ENCODE data around the gene SEC16A. TPM values are rescaled to one million over a fixed set of nuclear protein-coding genes. Genes with fewer than 3 reads are reported as not detected.

SEC16A gene
- total and polyA plus RNA-seq, 4 donors = 44.2 to 78.8 (median 46.7) TPM

DNA sequence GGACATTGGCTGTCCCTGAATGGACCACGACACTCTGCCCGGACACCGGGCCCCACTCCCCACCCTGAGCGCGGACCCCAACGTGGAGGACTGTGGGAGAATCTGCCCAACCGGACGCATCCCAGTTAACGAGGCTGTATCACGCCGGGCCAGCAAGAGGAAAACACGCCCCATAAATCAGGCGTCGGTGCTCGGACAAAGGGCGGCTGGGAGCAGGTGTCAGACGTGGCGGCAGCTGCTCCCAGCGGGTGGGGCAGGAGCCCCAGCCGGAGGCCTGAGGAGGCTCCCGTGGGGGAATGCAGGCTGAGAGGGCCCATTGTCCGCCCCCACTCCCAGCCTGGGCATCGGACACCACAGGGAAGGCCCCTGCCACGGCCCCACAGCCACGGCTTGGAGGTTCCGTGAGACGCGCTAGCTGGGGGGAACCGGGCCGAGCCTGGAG lies 43.8 kb upstream of the SEC16A start:
- ATAC-seq (ENCODE audit: insufficient read depth, low FRiP score) (no peak), DNase-seq (peak in 1 of 3 donors; percentile 35)
- peaks cover 0 to 29% (median 0%) of the 10 kb centered on the region in 4 donors for H3K36me3 ChIP-seq (ENCODE audit: control insufficient read depth in 4 of 4, insufficient read depth in 4 of 4, low read length in 4 of 4)
- peaks cover 0 to 68% (median 14%) of the 10 kb centered on the region in 5 donors for H3K4me1 ChIP-seq (ENCODE audit: control insufficient read depth in 5 of 5, insufficient read depth in 5 of 5, low read length in 5 of 5)
- no peak overlapping the region for H3K9ac ChIP-seq (ENCODE audit: insufficient read depth in 1 of 2, low read length in 2 of 2)
- no peak overlapping the region for H3K4me3 ChIP-seq
- TF ChIP-seq, protein P1, sequence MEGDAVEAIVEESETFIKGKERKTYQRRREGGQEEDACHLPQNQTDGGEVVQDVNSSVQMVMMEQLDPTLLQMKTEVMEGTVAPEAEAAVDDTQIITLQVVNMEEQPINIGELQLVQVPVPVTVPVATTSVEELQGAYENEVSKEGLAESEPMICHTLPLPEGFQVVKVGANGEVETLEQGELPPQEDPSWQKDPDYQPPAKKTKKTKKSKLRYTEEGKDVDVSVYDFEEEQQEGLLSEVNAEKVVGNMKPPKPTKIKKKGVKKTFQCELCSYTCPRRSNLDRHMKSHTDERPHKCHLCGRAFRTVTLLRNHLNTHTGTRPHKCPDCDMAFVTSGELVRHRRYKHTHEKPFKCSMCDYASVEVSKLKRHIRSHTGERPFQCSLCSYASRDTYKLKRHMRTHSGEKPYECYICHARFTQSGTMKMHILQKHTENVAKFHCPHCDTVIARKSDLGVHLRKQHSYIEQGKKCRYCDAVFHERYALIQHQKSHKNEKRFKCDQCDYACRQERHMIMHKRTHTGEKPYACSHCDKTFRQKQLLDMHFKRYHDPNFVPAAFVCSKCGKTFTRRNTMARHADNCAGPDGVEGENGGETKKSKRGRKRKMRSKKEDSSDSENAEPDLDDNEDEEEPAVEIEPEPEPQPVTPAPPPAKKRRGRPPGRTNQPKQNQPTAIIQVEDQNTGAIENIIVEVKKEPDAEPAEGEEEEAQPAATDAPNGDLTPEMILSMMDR (IDR thresholded peaks at IDR 0.05; ENCODE audit: control extremely low read depth, extremely low read depth) = no peak
- 62 to 74% methylated on average over 30 of the region's 30 CpGs for WGBS, 2 donors
- H3K27ac ChIP-seq (ENCODE audit: low read depth in 1 of 2, low read length in 1 of 2) = peak overlapping the region in 1 of 2 donors; percentile 78
- H3K27me3 ChIP-seq (ENCODE audit: control insufficient read depth in 3 of 3, insufficient read depth in 3 of 3, low read length in 2 of 3) = no peaks in the 10 kb centered on the region
- H3K9me3 ChIP-seq (ENCODE audit: control insufficient read depth in 4 of 4, insufficient read depth in 3 of 4, low read length in 3 of 4) = no peaks in the 10 kb centered on the region

DNA sequence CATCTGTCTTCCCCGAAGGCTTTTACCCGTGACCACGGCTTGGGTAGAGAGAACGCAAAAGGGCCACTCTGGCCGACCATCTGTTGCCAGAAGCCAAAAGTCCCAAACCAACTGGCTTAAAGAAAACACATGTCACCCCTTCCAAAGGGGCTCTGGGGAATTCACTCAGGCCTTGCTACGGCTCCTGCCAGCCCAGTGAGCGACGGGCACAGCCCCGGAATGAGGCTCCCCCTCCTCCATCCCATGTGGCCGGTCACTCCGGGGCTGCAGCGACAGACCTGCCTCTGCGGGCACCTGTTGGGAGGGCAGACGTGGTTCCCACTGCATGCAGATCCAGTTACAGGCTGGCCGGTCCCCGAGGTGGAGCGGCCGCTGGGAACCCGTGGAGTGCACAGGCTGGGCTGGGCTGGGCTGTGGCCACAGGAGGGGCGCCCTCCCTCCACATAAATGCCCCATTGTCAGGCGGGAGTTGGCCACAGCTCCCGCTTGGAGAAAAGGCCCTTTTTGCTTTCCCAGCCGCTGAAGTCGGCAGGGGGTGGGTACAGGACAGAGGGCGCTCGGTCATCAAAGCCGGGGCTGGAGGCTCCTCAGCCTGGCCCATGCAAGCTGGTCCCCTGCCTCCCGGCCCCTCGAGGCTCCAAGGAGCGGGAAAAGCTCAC lies 43.1 kb upstream of the SEC16A start:
- no peak overlapping the region for H3K4me3 ChIP-seq

DNA sequence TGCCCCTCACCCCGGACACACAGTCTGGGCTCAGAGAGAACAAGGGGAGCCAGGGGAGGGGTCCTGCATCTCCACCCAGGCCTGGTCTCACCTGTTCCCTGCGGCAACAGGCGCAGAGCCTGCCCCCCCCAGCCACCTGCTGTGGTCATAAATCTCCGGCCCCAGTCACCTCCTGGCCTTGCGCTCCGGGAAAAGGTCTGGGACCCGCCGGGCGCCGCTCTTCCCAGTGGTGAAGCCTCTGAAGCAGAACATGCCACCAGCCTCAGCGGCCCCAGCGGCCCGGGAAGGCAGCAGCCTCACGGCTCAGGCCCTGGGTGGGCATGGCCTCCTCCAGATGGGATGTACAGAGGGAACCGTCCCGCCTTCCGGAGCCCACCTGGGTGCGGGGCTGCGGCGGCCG lies 42.4 kb upstream of the SEC16A start:
- peaks cover 0 to 66% (median 26%) of the 10 kb centered on the region in 5 donors for H3K4me1 ChIP-seq (ENCODE audit: control insufficient read depth in 5 of 5, insufficient read depth in 5 of 5, low read length in 5 of 5)
- no peak for ATAC-seq (ENCODE audit: insufficient read depth, low FRiP score)

More for the DNA sequence above, 43.1 kb upstream of the SEC16A start:
- Histone ChIP-seq H3K4me1 (ENCODE audit: control insufficient read depth in 5 of 5, insufficient read depth in 5 of 5, low read length in 5 of 5) (peaks cover 0 to 68% (median 18%) of the 10 kb centered on the region in 5 donors), H3K36me3 (ENCODE audit: control insufficient read depth in 4 of 4, insufficient read depth in 4 of 4, low read length in 4 of 4) (peaks cover 0 to 28% (median 0%) of the 10 kb centered on the region in 4 donors), H3K27me3 (ENCODE audit: control insufficient read depth in 3 of 3, insufficient read depth in 3 of 3, low read length in 2 of 3) (no peaks in the 10 kb centered on the region), H3K27ac (ENCODE audit: low read depth in 1 of 2, low read length in 1 of 2) (peak overlapping the region in 1 of 2 donors; percentile 78), H3K9me3 (ENCODE audit: control insufficient read depth in 4 of 4, insufficient read depth in 3 of 4, low read length in 3 of 4) (no peaks in the 10 kb centered on the region), H3K9ac (ENCODE audit: insufficient read depth in 1 of 2, low read length in 2 of 2) (no peak overlapping the region)
- DNase-seq (peak in 2 of 3 donors; percentile 58 to 64), ATAC-seq (ENCODE audit: insufficient read depth, low FRiP score) (no peak)
- TF ChIP-seq, protein P1 (IDR thresholded peaks at IDR 0.05; ENCODE audit: control extremely low read depth, extremely low read depth) = no peak
- WGBS, 2 donors = 52 to 67% methylated on average over 30 of the region's 30 CpGs

More for the DNA sequence above, 42.4 kb upstream of the SEC16A start:
- TF ChIP-seq, protein P1 (IDR thresholded peaks at IDR 0.05; ENCODE audit: control extremely low read depth, extremely low read depth) = no peak
- Histone ChIP-seq H3K9me3 (ENCODE audit: control insufficient read depth in 4 of 4, insufficient read depth in 3 of 4, low read length in 3 of 4) (no peaks in the 10 kb centered on the region), H3K27me3 (ENCODE audit: control insufficient read depth in 3 of 3, insufficient read depth in 3 of 3, low read length in 2 of 3) (no peaks in the 10 kb centered on the region), H3K27ac (ENCODE audit: low read depth in 1 of 2, low read length in 1 of 2) (peak overlapping the region in 1 of 2 donors; percentile 79), H3K36me3 (ENCODE audit: control insufficient read depth in 4 of 4, insufficient read depth in 4 of 4, low read length in 4 of 4) (peaks cover 0 to 31% (median 0%) of the 10 kb centered on the region in 4 donors), H3K4me3 (no peak overlapping the region), H3K9ac (ENCODE audit: insufficient read depth in 1 of 2, low read length in 2 of 2) (no peak overlapping the region)
- WGBS, 2 donors = 85 to 93% methylated on average over 21 of the region's 21 CpGs
- no peak for DNase-seq

All from lung (tissue), 12 donors.